Sigmoid colon (tissue), 3 donors: Measurements from ENCODE around the gene NDUFB6.

Experiments used
- POLR2A ChIP-seq, 2 donors: fragments of 450-650 bp; IDR thresholded peaks; one replicate each; pipeline ENCODE4 v1.6.1; 2016; ENCODE audit warnings: antibody characterized with exemption in 2 of 2, mild to moderate bottlenecking in 2 of 2, moderate library complexity in 2 of 2
- TF ChIP-seq, protein P1 (sequence below), 4 experiments: fragments of 450-650 bp in 3 of 4; fragments of 200-600 bp in 1 of 4; IDR thresholded peaks; one replicate each; pipeline ENCODE4 v1.5.1; 2016 to 2019; ENCODE audit warnings: antibody characterized with exemption in 4 of 4, mild to moderate bottlenecking in 3 of 4, moderate library complexity in 2 of 4

- TF ChIP-seq, protein P1, sequence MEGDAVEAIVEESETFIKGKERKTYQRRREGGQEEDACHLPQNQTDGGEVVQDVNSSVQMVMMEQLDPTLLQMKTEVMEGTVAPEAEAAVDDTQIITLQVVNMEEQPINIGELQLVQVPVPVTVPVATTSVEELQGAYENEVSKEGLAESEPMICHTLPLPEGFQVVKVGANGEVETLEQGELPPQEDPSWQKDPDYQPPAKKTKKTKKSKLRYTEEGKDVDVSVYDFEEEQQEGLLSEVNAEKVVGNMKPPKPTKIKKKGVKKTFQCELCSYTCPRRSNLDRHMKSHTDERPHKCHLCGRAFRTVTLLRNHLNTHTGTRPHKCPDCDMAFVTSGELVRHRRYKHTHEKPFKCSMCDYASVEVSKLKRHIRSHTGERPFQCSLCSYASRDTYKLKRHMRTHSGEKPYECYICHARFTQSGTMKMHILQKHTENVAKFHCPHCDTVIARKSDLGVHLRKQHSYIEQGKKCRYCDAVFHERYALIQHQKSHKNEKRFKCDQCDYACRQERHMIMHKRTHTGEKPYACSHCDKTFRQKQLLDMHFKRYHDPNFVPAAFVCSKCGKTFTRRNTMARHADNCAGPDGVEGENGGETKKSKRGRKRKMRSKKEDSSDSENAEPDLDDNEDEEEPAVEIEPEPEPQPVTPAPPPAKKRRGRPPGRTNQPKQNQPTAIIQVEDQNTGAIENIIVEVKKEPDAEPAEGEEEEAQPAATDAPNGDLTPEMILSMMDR (IDR thresholded peaks at IDR 0.05) = no peak
- no peak for TF ChIP-seq POLR2A (IDR thresholded peaks at IDR 0.05)
Observed at GRCh38 chr9:32577316-32577715, 4.4 kb upstream of the NDUFB6 start.
